Type B pancreatic cell (in vitro differentiated cells): ENCODE measurements around the gene MAPK4. TPM values are rescaled to one million over a fixed set of nuclear protein-coding genes. Genes with fewer than 3 reads are reported as not detected.
"Not testable (repeated sequence)": the region's sequence is repeated elsewhere in the genome, so short reads cannot be mapped to it uniquely, and the experiment has no call there.

Source experiments
- DNase-seq: peaks from one replicate; pipeline ENCODE4 v3.0.0; 2021; ENCODE audit warnings: mixed read lengths; ENCODE audit not compliant: unreplicated experiment; ENCODE audit errors: extremely low spot score
- H3K27ac Mint-ChIP-seq: 2 replicates; pipeline ENCODE4 v1.8.0; 2021; ENCODE audit warnings: mild to moderate bottlenecking, mixed read lengths
- H3K27me3 Mint-ChIP-seq: 2 replicates; pipeline ENCODE4 v1.8.0; 2021; ENCODE audit warnings: mixed read lengths
- H3K36me3 Mint-ChIP-seq: 2 replicates; pipeline ENCODE4 v1.8.0; 2021; ENCODE audit warnings: mixed read lengths
- H3K4me1 Mint-ChIP-seq: one replicate; pipeline ENCODE4 v1.8.0; 2021; ENCODE audit warnings: mixed read lengths; ENCODE audit not compliant: unreplicated experiment
- H3K4me3 Mint-ChIP-seq: 2 replicates; pipeline ENCODE4 v1.8.0; 2021; ENCODE audit warnings: mild to moderate bottlenecking, mixed read lengths
- H3K9me3 Mint-ChIP-seq: 2 replicates; pipeline ENCODE4 v1.8.0; 2021; ENCODE audit warnings: mixed read lengths
- total RNA-seq: library from RNA; stranded (reverse); gene quantifications from 2 replicates; pipeline ENCODE4 v1.2.1, GENCODE V29; 2021; ENCODE audit warnings: low replicate concordance
- TF ChIP-seq, protein P1 (sequence below): fragments of 200-600 bp; sonication (generic); conservative IDR thresholded peaks from 2 replicates; pipeline ENCODE4 v1.5.0; 2021; ENCODE audit warnings: antibody characterized with exemption, mild to moderate bottlenecking

The MAPK4 gene
- total RNA-seq, 1 donor from 2014 or later = 7.5 TPM

DNA sequence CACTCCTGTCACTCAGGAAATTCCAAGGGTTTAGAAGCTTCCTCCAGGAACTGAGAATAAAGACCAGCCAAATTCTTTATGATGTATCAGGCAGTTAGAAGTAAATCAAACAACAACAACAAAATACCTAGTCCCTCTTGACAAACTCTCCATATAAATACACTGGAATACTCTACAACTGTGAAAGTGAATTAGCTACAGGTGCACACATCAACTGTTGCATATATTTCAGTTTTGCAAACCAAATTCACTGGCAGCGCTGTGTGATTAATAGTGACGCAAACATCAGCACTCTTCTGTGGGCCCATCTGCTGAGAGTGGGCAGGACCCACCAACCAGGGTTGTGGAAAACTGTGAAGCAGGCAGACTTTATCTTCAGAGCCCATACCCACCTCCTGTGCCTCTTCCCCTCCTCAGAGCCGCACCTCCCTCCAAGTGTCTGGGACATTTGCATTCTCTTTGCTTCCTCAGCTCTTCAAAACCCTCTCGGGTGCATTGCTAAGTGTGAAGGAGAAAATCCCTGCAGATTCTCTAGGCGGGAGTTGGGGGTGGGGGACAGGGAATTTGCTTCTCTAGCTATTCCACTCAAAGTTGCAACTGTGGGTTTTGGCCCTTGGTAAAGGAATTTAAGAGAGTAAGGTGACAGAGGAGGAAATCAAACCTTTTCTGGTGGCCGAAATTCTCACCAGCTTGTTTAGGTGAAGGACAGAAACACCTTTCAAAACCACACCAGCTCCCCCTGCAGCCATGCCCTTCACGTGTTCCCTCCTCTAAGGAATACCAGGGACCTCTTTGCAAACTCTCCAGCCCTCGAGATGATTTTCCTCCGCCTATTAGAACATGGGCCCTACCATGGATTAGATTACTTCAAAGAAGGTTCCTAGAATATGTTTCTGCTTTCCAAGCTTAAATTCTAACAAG, 140.6 kb downstream of the MAPK4 start:
- TF ChIP-seq, protein P1, sequence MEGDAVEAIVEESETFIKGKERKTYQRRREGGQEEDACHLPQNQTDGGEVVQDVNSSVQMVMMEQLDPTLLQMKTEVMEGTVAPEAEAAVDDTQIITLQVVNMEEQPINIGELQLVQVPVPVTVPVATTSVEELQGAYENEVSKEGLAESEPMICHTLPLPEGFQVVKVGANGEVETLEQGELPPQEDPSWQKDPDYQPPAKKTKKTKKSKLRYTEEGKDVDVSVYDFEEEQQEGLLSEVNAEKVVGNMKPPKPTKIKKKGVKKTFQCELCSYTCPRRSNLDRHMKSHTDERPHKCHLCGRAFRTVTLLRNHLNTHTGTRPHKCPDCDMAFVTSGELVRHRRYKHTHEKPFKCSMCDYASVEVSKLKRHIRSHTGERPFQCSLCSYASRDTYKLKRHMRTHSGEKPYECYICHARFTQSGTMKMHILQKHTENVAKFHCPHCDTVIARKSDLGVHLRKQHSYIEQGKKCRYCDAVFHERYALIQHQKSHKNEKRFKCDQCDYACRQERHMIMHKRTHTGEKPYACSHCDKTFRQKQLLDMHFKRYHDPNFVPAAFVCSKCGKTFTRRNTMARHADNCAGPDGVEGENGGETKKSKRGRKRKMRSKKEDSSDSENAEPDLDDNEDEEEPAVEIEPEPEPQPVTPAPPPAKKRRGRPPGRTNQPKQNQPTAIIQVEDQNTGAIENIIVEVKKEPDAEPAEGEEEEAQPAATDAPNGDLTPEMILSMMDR = no peak
- no peak for DNase-seq
- no peaks in the 10 kb centered on the region for H3K27me3 Mint-ChIP-seq
- H3K9me3 Mint-ChIP-seq = no peaks in the 10 kb centered on the region
- H3K27ac Mint-ChIP-seq = no peak overlapping the region
- no peaks in the 10 kb centered on the region for H3K36me3 Mint-ChIP-seq
- no peak overlapping the region for H3K4me3 Mint-ChIP-seq
- peaks cover 8% of the 10 kb centered on the region for H3K4me1 Mint-ChIP-seq

DNA sequence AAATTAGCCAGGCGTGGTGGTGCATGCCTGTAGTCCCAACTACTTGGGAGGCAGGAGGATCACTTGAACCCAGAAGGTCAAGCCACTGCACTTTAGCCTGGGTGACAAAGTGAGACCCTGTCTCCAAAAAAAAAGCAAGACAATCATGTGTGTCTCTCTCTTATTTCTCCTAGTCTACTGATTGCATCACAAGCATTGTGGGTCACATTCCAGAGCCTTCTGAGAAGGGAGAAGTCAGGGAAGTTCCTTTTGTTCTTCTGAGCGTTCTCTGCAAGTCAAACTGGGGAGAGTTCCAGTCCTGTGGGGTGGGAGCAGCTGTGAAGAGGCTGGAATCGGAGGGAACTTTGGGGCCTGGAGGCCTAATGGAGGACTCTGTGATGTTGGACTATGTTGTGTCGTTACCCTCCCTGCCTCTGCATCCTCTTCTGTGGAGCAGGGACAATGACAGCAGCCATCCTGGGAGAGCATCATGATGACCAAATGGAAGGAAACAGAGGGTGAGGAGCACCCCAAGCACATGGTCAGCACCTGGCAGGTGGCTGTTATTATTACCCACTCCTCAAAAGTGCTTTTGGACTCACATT, 144.6 kb downstream of the MAPK4 start:
- no peak overlapping the region for H3K27ac Mint-ChIP-seq
- no peak overlapping the region for H3K4me3 Mint-ChIP-seq
- H3K27me3 Mint-ChIP-seq = no peaks in the 10 kb centered on the region
- H3K4me1 Mint-ChIP-seq = peaks cover 12% of the 10 kb centered on the region
- TF ChIP-seq, protein P1 = no peak
- H3K9me3 Mint-ChIP-seq = no peaks in the 10 kb centered on the region
- DNase-seq = no peak
- H3K36me3 Mint-ChIP-seq = no peaks in the 10 kb centered on the region

DNA sequence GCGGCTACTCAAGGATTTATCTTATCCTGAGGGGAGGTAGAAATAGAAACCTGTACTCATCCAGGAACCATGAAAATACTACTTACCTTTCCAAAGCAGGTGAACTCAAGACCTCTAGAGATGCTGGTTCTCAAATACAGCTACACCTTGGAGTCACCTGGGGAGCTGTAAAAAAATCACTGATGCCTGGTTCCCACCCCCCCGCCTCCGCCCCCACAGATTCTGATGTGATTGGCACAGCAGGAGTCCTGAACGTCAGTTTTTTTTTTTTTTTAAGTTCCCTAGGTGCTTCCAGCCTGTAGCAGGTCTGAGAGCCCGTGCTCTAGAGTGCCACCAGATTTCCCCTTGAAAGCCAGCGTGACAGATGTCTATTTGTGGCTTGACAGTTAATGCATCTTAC, 146.3 kb downstream of the MAPK4 start:
- H3K4me3 Mint-ChIP-seq = no peak overlapping the region
- no peaks in the 10 kb centered on the region for H3K27me3 Mint-ChIP-seq
- H3K4me1 Mint-ChIP-seq = peaks cover 12% of the 10 kb centered on the region
- H3K36me3 Mint-ChIP-seq = no peaks in the 10 kb centered on the region
- H3K27ac Mint-ChIP-seq = no peak overlapping the region
- no peak for DNase-seq
- H3K9me3 Mint-ChIP-seq = no peaks in the 10 kb centered on the region
- TF ChIP-seq, protein P1 = no peak

DNA sequence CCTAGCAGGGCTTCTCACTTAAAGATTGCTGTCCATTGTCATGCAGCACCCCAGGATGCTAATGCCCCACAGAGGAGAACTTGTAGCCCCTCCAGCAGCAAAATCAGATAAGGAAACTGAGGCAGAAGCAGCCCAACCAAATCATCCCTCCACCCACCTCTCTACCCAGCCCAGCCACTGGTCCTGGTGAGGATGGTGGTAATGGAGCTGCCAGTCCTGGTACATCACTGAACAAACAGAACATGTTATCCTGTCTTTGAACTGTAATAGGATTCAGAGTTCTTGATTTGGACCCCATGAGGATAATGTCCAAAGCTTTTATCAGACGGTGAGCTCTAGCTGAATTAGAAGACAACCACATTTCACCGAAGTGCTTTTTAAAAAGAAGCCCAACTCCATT, 146.8 kb downstream of the MAPK4 start:
- Mint-ChIP-seq H3K27me3 (no peaks in the 10 kb centered on the region), H3K27ac (no peak overlapping the region), H3K4me3 (no peak overlapping the region), H3K4me1 (peaks cover 12% of the 10 kb centered on the region), H3K9me3 (no peaks in the 10 kb centered on the region), H3K36me3 (no peaks in the 10 kb centered on the region)
- no peak for DNase-seq
- TF ChIP-seq, protein P1 = no peak

DNA sequence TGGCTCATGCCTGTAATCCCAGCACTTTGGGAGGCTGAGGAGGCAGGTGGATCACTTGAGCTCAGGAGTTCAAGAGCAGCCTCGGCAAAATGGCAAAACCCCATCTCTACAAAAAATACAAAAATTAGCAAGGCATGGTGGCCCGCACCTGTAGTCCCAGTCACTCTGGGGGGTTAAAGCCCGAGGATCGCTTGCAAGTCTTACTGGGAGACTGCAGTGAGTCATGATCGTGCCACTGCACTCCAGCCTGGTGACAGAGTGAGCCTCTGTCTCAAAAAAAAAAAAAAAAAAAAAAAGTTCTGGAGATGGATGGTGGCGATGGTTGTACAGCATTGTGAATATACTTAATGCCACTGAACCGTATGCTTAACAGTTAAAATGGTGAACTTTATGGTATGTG, 147.4 kb downstream of the MAPK4 start:
- not testable (repeated sequence) for H3K4me3 Mint-ChIP-seq, H3K27me3 Mint-ChIP-seq, H3K36me3 Mint-ChIP-seq, H3K9me3 Mint-ChIP-seq, H3K27ac Mint-ChIP-seq, DNase-seq
- peaks cover 12% of the 10 kb centered on the region for H3K4me1 Mint-ChIP-seq

DNA sequence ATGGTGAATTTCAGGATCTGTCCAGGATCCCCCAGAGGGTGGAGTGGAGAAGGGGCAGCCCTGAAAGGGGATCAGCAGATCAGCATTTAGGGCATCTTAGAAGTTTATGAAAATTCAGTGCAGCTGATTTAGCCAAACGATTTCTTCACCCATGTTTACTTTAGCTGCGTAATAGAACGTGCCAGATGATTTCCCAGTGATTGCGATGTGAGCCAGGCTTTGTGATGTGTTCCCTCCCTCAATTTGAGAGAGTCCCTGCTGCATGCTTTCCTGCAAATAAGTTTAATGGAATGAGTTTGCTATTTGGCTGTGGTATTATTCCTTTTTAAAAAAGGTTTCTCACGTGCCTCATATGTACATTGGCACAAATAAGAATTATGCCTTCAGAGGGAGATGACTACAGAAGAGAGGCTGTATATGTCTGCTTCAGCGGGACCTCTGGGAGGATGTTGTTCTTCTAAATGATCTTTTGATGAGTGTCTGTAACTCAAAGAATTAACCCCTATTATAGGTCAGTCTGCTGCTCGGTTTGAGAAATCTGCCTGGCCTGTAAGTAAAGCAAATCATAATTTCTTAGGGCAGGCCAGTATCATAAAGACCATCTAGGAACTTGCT, 148.1 kb downstream of the MAPK4 start:
- TF ChIP-seq, protein P1 = no peak
- DNase-seq = no peak
- Mint-ChIP-seq H3K9me3 (no peaks in the 10 kb centered on the region), H3K4me3 (no peak overlapping the region), H3K27me3 (no peaks in the 10 kb centered on the region), H3K36me3 (no peaks in the 10 kb centered on the region), H3K4me1 (peaks cover 12% of the 10 kb centered on the region), H3K27ac (no peak overlapping the region)
